Ovary (tissue), 9 donors: ENCODE results near the gene OVCH1. TPM values are rescaled to one million over a fixed set of nuclear protein-coding genes. Genes with fewer than 3 reads are reported as not detected.

Experiments used
- DNase-seq, 5 donors: peaks; one replicate each; pipeline ENCODE4 v3.0.0-alpha.2; 2019 to 2020
- H3K27ac ChIP-seq, 2 donors: fragments of 200-600 bp; one replicate each; pipeline versions ENCODE4 v1.5.1 to v1.8.0; 2019 to 2022
- H3K27me3 ChIP-seq: fragments of 200-600 bp; one replicate; pipeline ENCODE4 v1.8.0; 2022
- H3K36me3 ChIP-seq: fragments of 200-600 bp; sonication (generic); one replicate; pipeline ENCODE4 v1.5.1; 2019
- H3K4me1 ChIP-seq: one replicate; pipeline ENCODE4 v1.8.1; 2013; ENCODE audit warnings: mild to moderate bottlenecking, moderate library complexity; ENCODE audit not compliant: insufficient read depth
- H3K4me3 ChIP-seq: fragments of 200-600 bp; sonication (generic); one replicate; pipeline ENCODE4 v1.5.1; 2017
- H3K9me3 ChIP-seq, 2 donors: fragments of 200-600 bp in 1 of 2; sonication (generic) in 1 of 2; one replicate each; pipeline versions ENCODE4 v1.5.1 to v1.8.1; 2013 to 2019; ENCODE audit warnings: mild to moderate bottlenecking in 1 of 2, moderate library complexity in 1 of 2
- CTCF ChIP-seq, 3 donors: fragments of 450-650 bp in 2 of 3; fragments of 200-600 bp in 1 of 3; IDR thresholded peaks; one replicate each; pipeline versions ENCODE4 v1.5.1 to v1.8.0; 2016 to 2022; ENCODE audit warnings: antibody characterized with exemption in 3 of 3, mild to moderate bottlenecking in 1 of 3
- EP300 ChIP-seq: sonication (generic); formaldehyde crosslinking; IDR thresholded peaks from one replicate; pipeline ENCODE4 v1.6.1; 2017; ENCODE audit warnings: antibody characterized with exemption
- POLR2A ChIP-seq: fragments of 450-650 bp; IDR thresholded peaks from one replicate; pipeline ENCODE4 v1.6.1; 2017; ENCODE audit warnings: antibody characterized with exemption, mild to moderate bottlenecking, moderate library complexity
- WGBS, 3 donors: extraction: QIAGEN DNeasy Blood & Tissue Kit in 1 of 3; methylation state at CpG; one replicate each; pipeline versions ENCODE4 v1.1.5 to v1.1.7; 2013 to 2017; 5-methylcytosine and 5-hydroxymethylcytosine counted together
- intact Hi-C, 4 donors: fragments of 100-400 bp; cut with DNase I; formaldehyde crosslinking; loops; one replicate each; pipeline versions ENCODE4 v1.11.0 to v1.15.1; 2022 to 2023
- polyA plus RNA-seq, 2 donors: library from polyadenylated mRNA; stranded (reverse); fragments of 200-250 nt in 1 of 2; fragments of 350-450 nt in 1 of 2; fragmentation: Illumina TruSeq in 1 of 2; extraction: RNeasy Lipid Tissue Mini Kit (QIAGEN cat#74804) in 1 of 2; gene quantifications; one replicate each; pipeline ENCODE4 v1.2.3, GENCODE V29; 2013 to 2014
- total RNA-seq, 7 donors: library from RNA; depleted of rRNA in 2 of 7; stranded (reverse); fragments of >200 nt in 2 of 7; fragmentation: NEBNext Ultra II Directional in 3 of 7; extraction: Animal tissue kit (Norgen Biotek cat#: 25700) in 3 of 7; gene quantifications; one replicate each; pipeline versions ENCODE4 v1.1.0 to v1.2.4, GENCODE V29; 2016 to 2023
- donor health status: DM: no; HTN: no; CAD: no; lungs with moderate emphysema.
- donor health status: DM: no; HTN: no; CAD: no.
- donor health status: Bipolar disorder and iron deficiency.
- donor health status: DM: yes; HTN: yes; CAD: no.
- donor health status: DM: no; HTN: no; CAD: no.
- donor health status: DM: yes; HTN: yes; CAD: no.

The OVCH1 gene
- total and polyA plus RNA-seq, 9 donors: 0.10 to 0.48 (median 0.21) TPM; not detected in 4

DNA sequence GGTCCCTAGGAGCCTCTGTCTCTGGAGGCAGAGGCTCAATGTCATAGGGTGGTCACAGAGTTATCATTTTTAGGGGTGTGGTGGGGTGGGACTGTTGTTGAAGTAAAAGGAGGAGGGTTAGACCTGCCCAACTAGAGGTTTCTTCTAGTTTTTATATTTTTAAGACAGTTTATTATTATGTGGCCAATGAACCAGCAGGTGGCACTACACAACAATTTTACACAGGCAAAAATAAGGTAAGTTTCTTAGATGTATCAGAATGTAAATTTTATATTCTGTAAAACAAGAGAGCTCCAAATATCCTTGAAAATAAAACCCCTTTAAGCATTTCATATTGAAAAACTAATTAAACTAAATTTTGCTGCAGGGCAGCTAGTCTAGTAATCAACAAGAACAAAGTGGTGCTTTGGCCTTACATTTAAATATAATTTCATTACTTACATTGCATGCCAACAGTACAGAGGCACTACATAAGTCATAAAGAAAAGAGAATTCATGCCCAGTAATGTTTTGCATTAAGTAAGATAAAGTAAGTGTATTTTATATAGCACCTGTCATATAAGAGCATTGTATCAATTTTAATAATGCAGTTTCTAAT, 22.2 kb upstream of the OVCH1 start:
- DNase-seq: peak in 2 of 5 donors; percentile 33 to 40
- intact Hi-C loops: loop anchor here in 1 of 4 donors (10.0 kb wide), 1 partner anchor 265 kb away; the partner anchor contains the start of gene TMTC1
- no peak overlapping the region for H3K27ac ChIP-seq
- H3K27me3 ChIP-seq: no peaks in the 10 kb centered on the region
- no peaks in the 10 kb centered on the region for H3K9me3 ChIP-seq
- no peaks in the 10 kb centered on the region for H3K36me3 ChIP-seq
- H3K4me1 ChIP-seq: no peaks in the 10 kb centered on the region
- TF ChIP-seq CTCF (IDR thresholded peaks at IDR 0.05): peak; percentile 18 to 59 (median 52)
- no peak for TF ChIP-seq POLR2A
- no peak overlapping the region for H3K4me3 ChIP-seq

- intact Hi-C loops: loop anchor here in 1 of 4 donors (10.0 kb wide), 1 partner anchor 266 kb away; the partner anchor contains the start of gene TMTC1
- Histone ChIP-seq H3K4me3 (no peak overlapping the region), H3K27ac (no peak overlapping the region), H3K4me1 (no peaks in the 10 kb centered on the region), H3K36me3 (no peaks in the 10 kb centered on the region), H3K9me3 (no peaks in the 10 kb centered on the region), H3K27me3 (no peaks in the 10 kb centered on the region)
- WGBS, 3 donors: 85 to 92% (median 88%) methylated on average over 2 of the region's 2 CpGs
- DNase-seq: no peak
- TF ChIP-seq EP300: no peak
- TF ChIP-seq CTCF (IDR thresholded peaks at IDR 0.05): no peak
Measured at GRCh38 chr12:29518407-29518806, 20.9 kb upstream of the OVCH1 start.

DNA sequence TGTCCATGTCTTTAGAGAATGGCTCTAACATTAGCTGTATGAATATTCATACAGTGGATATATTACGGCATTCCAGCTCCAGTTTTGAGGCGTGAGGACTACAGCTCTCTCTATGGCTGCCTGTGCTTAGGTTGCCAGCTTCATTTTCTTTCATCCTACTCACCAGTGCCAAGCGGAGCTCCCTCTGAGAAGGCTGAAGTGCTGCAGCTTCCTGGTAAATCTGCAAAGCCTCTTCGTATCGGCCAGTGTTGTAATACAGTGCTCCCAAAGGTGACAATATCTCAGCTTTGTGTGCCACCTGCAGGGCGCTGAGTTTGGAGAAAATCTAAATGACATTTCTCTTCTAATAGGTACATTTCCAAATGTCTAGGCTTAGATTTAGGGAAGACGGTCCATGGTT, 19.8 kb upstream of the OVCH1 start:
- no peaks in the 10 kb centered on the region for H3K36me3 ChIP-seq
- H3K4me1 ChIP-seq: no peaks in the 10 kb centered on the region
- no peak overlapping the region for H3K4me3 ChIP-seq
- no peak for TF ChIP-seq EP300
- no peak for TF ChIP-seq POLR2A
- TF ChIP-seq CTCF (IDR thresholded peaks at IDR 0.05): no peak
- intact Hi-C loops: loop anchor here in 1 of 4 donors (10.0 kb wide), 1 partner anchor 268 kb away; the partner anchor contains the start of gene TMTC1
- WGBS, 3 donors: 94 to 97% (median 95%) methylated on average over 7 of the region's 7 CpGs
- no peak for DNase-seq
- no peak overlapping the region for H3K27ac ChIP-seq
- no peaks in the 10 kb centered on the region for H3K9me3 ChIP-seq
- no peaks in the 10 kb centered on the region for H3K27me3 ChIP-seq

GRCh38 chr12:29516431-29516875, 19.0 kb upstream of the OVCH1 start:
- WGBS, 3 donors: 62 to 67% (median 65%) methylated on average over 2 of the region's 2 CpGs
- intact Hi-C loops: loop anchor here in 1 of 4 donors (10.0 kb wide), 1 partner anchor 268 kb away; the partner anchor contains the start of gene TMTC1
- H3K27ac ChIP-seq: no peak overlapping the region
- no peak for TF ChIP-seq EP300
- TF ChIP-seq CTCF (IDR thresholded peaks at IDR 0.05): no peak
- no peak for TF ChIP-seq POLR2A
- H3K4me1 ChIP-seq: no peaks in the 10 kb centered on the region
- no peaks in the 10 kb centered on the region for H3K9me3 ChIP-seq
- H3K36me3 ChIP-seq: no peaks in the 10 kb centered on the region
- H3K27me3 ChIP-seq: no peaks in the 10 kb centered on the region
- H3K4me3 ChIP-seq: no peak overlapping the region
- DNase-seq: no peak
